Keratinocyte (primary cell): ENCODE results near the gene PHLDB3. TPM values are rescaled to one million over a fixed set of nuclear protein-coding genes. Genes with fewer than 3 reads are reported as not detected.
A peak's percentile ranks its signal among the peaks of the same experiment; 100 is the strongest.

Source experiments
- DNase-seq: peaks from one replicate; pipeline ENCODE4 v3.0.0-alpha.2; 2011; ENCODE audit warnings: low read depth, missing footprints, low spot score
- FAIRE-seq: peaks from 2 replicates; lab custom pipeline; 2011; peaks lifted over from hg19 to GRCh38; lab: Jason Lieb, UNC
- H2AFZ ChIP-seq: 2 replicates; pipeline ENCODE4 v1.6.0; 2012; ENCODE audit warnings: low read length, control low read depth, inconsistent platforms; ENCODE audit not compliant: control insufficient read depth
- H3K27ac ChIP-seq: 2 replicates; pipeline ENCODE4 v1.5.1; 2011; ENCODE audit warnings: low read length; ENCODE audit not compliant: control insufficient read depth, insufficient read depth
- H3K27me3 ChIP-seq: 3 replicates; pipeline ENCODE4 v1.6.0; 2011; ENCODE audit warnings: low read length; ENCODE audit not compliant: control insufficient read depth, insufficient read depth; ENCODE audit errors: extremely low read depth
- H3K36me3 ChIP-seq, 2 experiments: 2 replicates in 1 of 2; 3 replicates in 1 of 2; pipeline ENCODE4 v1.5.1; 2011; ENCODE audit warnings: low read length in 2 of 2, mild to moderate bottlenecking in 1 of 2; ENCODE audit not compliant: control insufficient read depth in 2 of 2, insufficient read depth in 2 of 2; ENCODE audit errors: extremely low read depth in 1 of 2
- H3K4me1 ChIP-seq: 3 replicates; pipeline ENCODE4 v1.5.1; 2011; ENCODE audit warnings: low read length; ENCODE audit not compliant: control insufficient read depth, insufficient read depth; ENCODE audit errors: extremely low read depth
- H3K4me2 ChIP-seq: 3 replicates; pipeline ENCODE4 v1.6.0; 2011; ENCODE audit warnings: low read depth, low read length; ENCODE audit not compliant: control insufficient read depth, insufficient read depth; ENCODE audit errors: extremely low read depth
- H3K4me3 ChIP-seq, 3 experiments: fragments of 200-600 bp in 1 of 3; sonication (generic) in 1 of 3; 2 replicates in 2 of 3; 3 replicates in 1 of 3; pipeline ENCODE4 v1.5.1; 2011 to 2016; ENCODE audit warnings: low read length in 3 of 3, mild to moderate bottlenecking in 3 of 3, control low read depth in 2 of 3, inconsistent platforms in 1 of 3, low read depth in 1 of 3, mixed read lengths in 1 of 3, mixed run types in 1 of 3, moderate library complexity in 1 of 3; ENCODE audit not compliant: control insufficient read depth in 2 of 3, insufficient read depth in 2 of 3; ENCODE audit errors: extremely low read depth in 1 of 3
- H3K79me2 ChIP-seq: 2 replicates; pipeline ENCODE4 v1.6.0; 2012; ENCODE audit warnings: low read length; ENCODE audit not compliant: control insufficient read depth, insufficient read depth
- H3K9ac ChIP-seq: 3 replicates; pipeline ENCODE4 v1.6.0; 2011; ENCODE audit warnings: low read length; ENCODE audit not compliant: control insufficient read depth, insufficient read depth; ENCODE audit errors: extremely low read depth
- H3K9me1 ChIP-seq: 3 replicates; pipeline ENCODE4 v1.6.0; 2011; ENCODE audit warnings: low read length; ENCODE audit not compliant: control insufficient read depth, insufficient read depth; ENCODE audit errors: extremely low read depth
- H3K9me3 ChIP-seq: 2 replicates; pipeline ENCODE4 v1.5.1; 2012; ENCODE audit warnings: low read depth, low read length; ENCODE audit not compliant: control insufficient read depth
- H4K20me1 ChIP-seq: 3 replicates; pipeline ENCODE4 v1.6.0; 2011; ENCODE audit warnings: low read length; ENCODE audit not compliant: control insufficient read depth, insufficient read depth; ENCODE audit errors: extremely low read depth
- CTCF ChIP-seq, 3 experiments: IDR thresholded peaks in 1 of 3; conservative IDR thresholded peaks in 1 of 3; optimal IDR thresholded peaks in 1 of 3; 2 replicates in 2 of 3; 3 replicates in 1 of 3; pipeline versions ENCODE3 to v1.5.1; 2011; ENCODE audit warnings: low read length in 3 of 3, mild to moderate bottlenecking in 3 of 3, moderate library complexity in 2 of 3, control low read depth in 1 of 3, inconsistent platforms in 1 of 3; ENCODE audit not compliant: insufficient read depth in 2 of 3; ENCODE audit errors: extremely low read depth in 1 of 3
- EZH2 ChIP-seq: IDR thresholded peaks from one replicate; pipeline ENCODE4 v1.6.1; 2012; ENCODE audit warnings: inconsistent platforms, mild to moderate bottlenecking, low read length, moderate library complexity
- dilution Hi-C: fragments of 300-500 bp; cut with MboI; formaldehyde crosslinking; loops from one replicate; pipeline ENCODE4 v1.7.0; 2020; ENCODE audit warnings: low sequenced_read_pairs; ENCODE audit not compliant: extremely low pct_ligation_motif_present
- polyA plus RNA-seq, 5 experiments: library from polyadenylated mRNA; depleted of rRNA in 3 of 5; stranded (reverse) in 3 of 5; stranded (forward) in 1 of 5; unstranded in 1 of 5; fragments of >200 nt; gene quantifications; 1 replicate in 1 of 5; 2 replicates in 3 of 5; 3 replicates in 1 of 5; pipeline versions ENCODE4 v1.2.1 to v1.2.3, GENCODE V29; 2011 to 2012; ENCODE audit warnings: missing spikeins in 2 of 5, low read depth in 1 of 5, low replicate concordance in 1 of 5

Gene PHLDB3
- polyA plus RNA-seq, 1 donor (not counting 4 experiments of a cell fraction or from before 2014, with no cell fraction given) = 6.7 TPM

- Histone ChIP-seq H3K4me3 (no peak overlapping the region), H3K27ac (no peak overlapping the region), H3K4me1 (peaks cover 8% of the 10 kb centered on the region), H3K9ac (no peak overlapping the region), H3K36me3 (peaks cover 13 to 27% of the 10 kb centered on the region in 2 experiments), H3K79me2 (peaks cover 13% of the 10 kb centered on the region), H3K27me3 (no peaks in the 10 kb centered on the region), H3K4me2 (peak overlapping the region; percentile 97), H2AFZ (no peak overlapping the region), H4K20me1 (no peaks in the 10 kb centered on the region), H3K9me1 (no peaks in the 10 kb centered on the region), H3K9me3 (no peaks in the 10 kb centered on the region)
- TF ChIP-seq CTCF (optimal IDR thresholded peaks at IDR 0.05 in 1 of 3, IDR thresholded peaks at IDR 0.05 in 1 of 3, conservative IDR thresholded peaks at IDR 0.05 in 1 of 3; ENCODE audit: extremely low read depth in 1 of 3, insufficient read depth in 2 of 3, low read length in 3 of 3) = no peak
- no peak for TF ChIP-seq EZH2
- no peak for DNase-seq
- dilution Hi-C loops = no loop called here
- no peak for FAIRE-seq
Measured at GRCh38 chr19:43505186-43505456, 575 bp upstream of the PHLDB3 start.

GRCh38 chr19:43503501-43504425, 783 bp downstream of the PHLDB3 start:
- H3K36me3 ChIP-seq = peaks cover 5 to 20% of the 10 kb centered on the region in 2 experiments
- FAIRE-seq (peak; percentile 82), DNase-seq (no peak)
- H3K4me2 ChIP-seq = peak overlapping the region; percentile 97
- H3K9ac ChIP-seq = peak overlapping the region; percentile 91
- H3K9me1 ChIP-seq = no peaks in the 10 kb centered on the region
- peaks cover 8% of the 10 kb centered on the region for H3K4me1 ChIP-seq
- peaks cover 13% of the 10 kb centered on the region for H3K79me2 ChIP-seq
- dilution Hi-C loops = no loop called here
- H3K4me3 ChIP-seq = peak overlapping the region; percentile 62 to 96 (median 95)
- TF ChIP-seq EZH2 (no peak), CTCF (optimal IDR thresholded peaks at IDR 0.05 in 1 of 3, IDR thresholded peaks at IDR 0.05 in 1 of 3, conservative IDR thresholded peaks at IDR 0.05 in 1 of 3; ENCODE audit: extremely low read depth in 1 of 3, insufficient read depth in 2 of 3, low read length in 3 of 3) (peak in 1 of 3 experiments; percentile 59)
- peak overlapping the region; percentile 91 for H3K27ac ChIP-seq
- no peaks in the 10 kb centered on the region for H3K9me3 ChIP-seq
- H2AFZ ChIP-seq = peak overlapping the region; percentile 92
- H4K20me1 ChIP-seq = no peaks in the 10 kb centered on the region
- H3K27me3 ChIP-seq = no peaks in the 10 kb centered on the region
